GM23338 (cell line): Measurements from ENCODE around the gene PTGS1. TPM values are rescaled to one million over a fixed set of nuclear protein-coding genes. Genes with fewer than 3 reads are reported as not detected.

Experiments
- ATAC-seq: fragments of 200-7000 bp; cut with Tn5 transposase; 3 replicates; pipeline ENCODE4 v1.9.1; 2020
- DNase-seq: peaks from one replicate; pipeline ENCODE4 v3.0.0-alpha.2; 2015; ENCODE audit warnings: low spot score
- H2AFZ ChIP-seq: fragments of 200-600 bp; sonication (generic); 2 replicates; pipeline ENCODE4 v1.8.0; 2016; ENCODE audit warnings: antibody characterized with exemption, mild to moderate bottlenecking, moderate library complexity
- H3F3A ChIP-seq: fragments of 200-600 bp; sonication (generic); replicated peaks from 2 replicates; pipeline ENCODE4 v1.8.0; 2017; ENCODE audit warnings: antibody characterized with exemption, mixed run types, low read depth
- H3K27ac ChIP-seq: fragments of 200-600 bp; sonication (generic); 2 replicates; pipeline ENCODE4 v1.6.1; 2016; ENCODE audit warnings: low read depth
- H3K27me3 ChIP-seq: fragments of 200-600 bp; sonication (generic); 2 replicates; pipeline ENCODE4 v1.8.0; 2016; ENCODE audit warnings: mild to moderate bottlenecking, mixed run types, moderate library complexity; ENCODE audit not compliant: insufficient read depth
- H3K36me3 ChIP-seq: fragments of 200-600 bp; sonication (generic); 2 replicates; pipeline ENCODE4 v1.8.0; 2016; ENCODE audit warnings: mild to moderate bottlenecking; ENCODE audit not compliant: insufficient read depth
- H3K4me1 ChIP-seq: fragments of 200-600 bp; sonication (generic); 2 replicates; pipeline ENCODE4 v1.8.0; 2016; ENCODE audit warnings: mild to moderate bottlenecking, moderate library complexity; ENCODE audit not compliant: insufficient read depth
- H3K4me2 ChIP-seq: fragments of 200-600 bp; sonication (generic); 2 replicates; pipeline ENCODE4 v1.7.1; 2017; ENCODE audit warnings: mixed run types
- H3K4me3 ChIP-seq: fragments of 200-600 bp; sonication (generic); 2 replicates; pipeline ENCODE4 v1.6.1; 2016; ENCODE audit warnings: mixed run types
- H3K79me2 ChIP-seq: fragments of 200-600 bp; sonication (generic); replicated peaks from 2 replicates; pipeline ENCODE4 v1.8.0; 2017; ENCODE audit warnings: mild to moderate bottlenecking; ENCODE audit not compliant: insufficient read depth
- H3K9me2 ChIP-seq: fragments of 200-600 bp; sonication (generic); 2 replicates; pipeline ENCODE4 v1.8.0; 2017; ENCODE audit not compliant: insufficient read depth
- H4K20me1 ChIP-seq: fragments of 200-600 bp; sonication (generic); replicated peaks from 2 replicates; pipeline ENCODE4 v1.8.0; 2017; ENCODE audit warnings: mild to moderate bottlenecking; ENCODE audit not compliant: insufficient read depth
- H3K27ac Mint-ChIP-seq: 2 replicates; pipeline ENCODE4 v1.8.0; 2020; ENCODE audit warnings: inconsistent platforms, mild to moderate bottlenecking, moderate library complexity, mixed read lengths
- H3K27me3 Mint-ChIP-seq: 3 replicates; pipeline ENCODE4 v1.8.0; 2022; ENCODE audit warnings: low read depth, mild to moderate bottlenecking, moderate library complexity, mixed read lengths, inconsistent platforms; ENCODE audit not compliant: insufficient read depth, poor library complexity
- H3K36me3 Mint-ChIP-seq: 3 replicates; pipeline ENCODE4 v1.8.0; 2021; ENCODE audit warnings: low read depth, mild to moderate bottlenecking, inconsistent platforms, moderate library complexity, mixed read lengths
- H3K4me1 Mint-ChIP-seq: 3 replicates; pipeline ENCODE4 v1.8.0; 2020; ENCODE audit warnings: mild to moderate bottlenecking, inconsistent platforms, mixed read lengths
- H3K4me3 Mint-ChIP-seq: 3 replicates; pipeline ENCODE4 v1.8.0; 2021; ENCODE audit warnings: moderate library complexity, mild to moderate bottlenecking, inconsistent platforms, mixed read lengths
- H3K9me3 Mint-ChIP-seq: 3 replicates; pipeline ENCODE4 v1.8.0; 2020; ENCODE audit warnings: moderate library complexity, mild to moderate bottlenecking, inconsistent platforms, mixed read lengths
- CREB1 ChIP-seq: fragments of 250-450 bp; sonication (Bioruptor Pico); IDR thresholded peaks from 2 replicates; pipeline ENCODE4 v1.5.0; 2020; ENCODE audit warnings: low read depth, mild to moderate bottlenecking, moderate library complexity
- EZH2 ChIP-seq: fragments of 200-600 bp; sonication (generic); IDR thresholded peaks from one replicate; pipeline ENCODE4 v1.8.0; 2017; ENCODE audit warnings: antibody characterized with exemption, mild to moderate bottlenecking, low read depth; ENCODE audit not compliant: unreplicated experiment
- EZH2phosphoT487 ChIP-seq: fragments of 200-600 bp; sonication (generic); IDR thresholded peaks from one replicate; pipeline ENCODE4 v1.8.1; 2018; ENCODE audit warnings: antibody characterized with exemption; ENCODE audit not compliant: unreplicated experiment
- JUNB ChIP-seq: IDR thresholded peaks from one replicate; pipeline ENCODE4 v1.6.1; 2016; ENCODE audit warnings: antibody characterized with exemption; ENCODE audit not compliant: unreplicated experiment
- POLR2AphosphoS5 ChIP-seq: IDR thresholded peaks from 2 replicates; pipeline ENCODE4 v1.6.1; 2016; ENCODE audit warnings: antibody characterized with exemption, low read depth
- STAT1 ChIP-seq: IDR thresholded peaks from one replicate; pipeline ENCODE4 v1.6.1; 2016; ENCODE audit warnings: antibody characterized with exemption; ENCODE audit not compliant: unreplicated experiment
- ZNF114 ChIP-seq: fragments of 250-450 bp; sonication (Bioruptor Pico); IDR thresholded peaks from 2 replicates; pipeline ENCODE4 v1.5.0; 2020; ENCODE audit warnings: mild to moderate bottlenecking, moderate library complexity
- polyA plus RNA-seq: library from polyadenylated mRNA; unstranded; fragments of >200 nt; fragmentation: Nextera tagmentation; extraction: Ambion mirVana; gene quantifications from 2 replicates; pipeline ENCODE4 v1.2.1, GENCODE V29; 2016
- total RNA-seq: library from RNA; depleted of rRNA; stranded (reverse); fragments of >200 nt; shearing (Covaris generic); gene quantifications from 2 replicates; pipeline ENCODE4 v1.2.3, GENCODE V29; 2014
- TF ChIP-seq, protein P1 (sequence below): IDR thresholded peaks from one replicate; pipeline ENCODE4 v1.6.1; 2018; ENCODE audit warnings: antibody characterized with exemption; ENCODE audit not compliant: unreplicated experiment
- TF ChIP-seq, protein P2 (sequence below): IDR thresholded peaks from 2 replicates; pipeline ENCODE4 v1.6.1; 2016; ENCODE audit warnings: antibody characterized with exemption

PTGS1 gene
- total and polyA plus RNA-seq, 2 experiments from 2014 or later, result 0.48 to 1.3 TPM

DNA sequence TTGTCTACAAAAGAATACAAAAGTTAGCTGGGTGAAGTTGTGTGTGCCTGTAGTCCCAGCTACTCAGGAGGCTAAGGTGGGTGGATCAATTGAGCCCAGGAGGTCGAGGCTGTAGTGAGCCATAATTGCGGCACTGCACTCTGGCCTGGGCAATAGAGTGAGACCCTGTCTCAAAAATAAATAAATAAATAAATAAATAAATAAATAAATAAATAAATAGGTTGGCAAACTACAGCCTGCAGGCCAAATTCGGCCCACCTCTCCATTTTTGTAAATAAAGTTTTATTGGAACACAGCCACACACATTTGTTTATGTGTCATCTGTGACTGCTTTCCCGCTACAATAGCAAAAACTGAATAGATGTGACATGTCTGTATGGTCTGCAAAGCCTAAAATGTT, 9.5 kb downstream of the PTGS1 start (continued):
- TF ChIP-seq, protein P1, sequence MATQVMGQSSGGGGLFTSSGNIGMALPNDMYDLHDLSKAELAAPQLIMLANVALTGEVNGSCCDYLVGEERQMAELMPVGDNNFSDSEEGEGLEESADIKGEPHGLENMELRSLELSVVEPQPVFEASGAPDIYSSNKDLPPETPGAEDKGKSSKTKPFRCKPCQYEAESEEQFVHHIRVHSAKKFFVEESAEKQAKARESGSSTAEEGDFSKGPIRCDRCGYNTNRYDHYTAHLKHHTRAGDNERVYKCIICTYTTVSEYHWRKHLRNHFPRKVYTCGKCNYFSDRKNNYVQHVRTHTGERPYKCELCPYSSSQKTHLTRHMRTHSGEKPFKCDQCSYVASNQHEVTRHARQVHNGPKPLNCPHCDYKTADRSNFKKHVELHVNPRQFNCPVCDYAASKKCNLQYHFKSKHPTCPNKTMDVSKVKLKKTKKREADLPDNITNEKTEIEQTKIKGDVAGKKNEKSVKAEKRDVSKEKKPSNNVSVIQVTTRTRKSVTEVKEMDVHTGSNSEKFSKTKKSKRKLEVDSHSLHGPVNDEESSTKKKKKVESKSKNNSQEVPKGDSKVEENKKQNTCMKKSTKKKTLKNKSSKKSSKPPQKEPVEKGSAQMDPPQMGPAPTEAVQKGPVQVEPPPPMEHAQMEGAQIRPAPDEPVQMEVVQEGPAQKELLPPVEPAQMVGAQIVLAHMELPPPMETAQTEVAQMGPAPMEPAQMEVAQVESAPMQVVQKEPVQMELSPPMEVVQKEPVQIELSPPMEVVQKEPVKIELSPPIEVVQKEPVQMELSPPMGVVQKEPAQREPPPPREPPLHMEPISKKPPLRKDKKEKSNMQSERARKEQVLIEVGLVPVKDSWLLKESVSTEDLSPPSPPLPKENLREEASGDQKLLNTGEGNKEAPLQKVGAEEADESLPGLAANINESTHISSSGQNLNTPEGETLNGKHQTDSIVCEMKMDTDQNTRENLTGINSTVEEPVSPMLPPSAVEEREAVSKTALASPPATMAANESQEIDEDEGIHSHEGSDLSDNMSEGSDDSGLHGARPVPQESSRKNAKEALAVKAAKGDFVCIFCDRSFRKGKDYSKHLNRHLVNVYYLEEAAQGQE, result no peak

DNA sequence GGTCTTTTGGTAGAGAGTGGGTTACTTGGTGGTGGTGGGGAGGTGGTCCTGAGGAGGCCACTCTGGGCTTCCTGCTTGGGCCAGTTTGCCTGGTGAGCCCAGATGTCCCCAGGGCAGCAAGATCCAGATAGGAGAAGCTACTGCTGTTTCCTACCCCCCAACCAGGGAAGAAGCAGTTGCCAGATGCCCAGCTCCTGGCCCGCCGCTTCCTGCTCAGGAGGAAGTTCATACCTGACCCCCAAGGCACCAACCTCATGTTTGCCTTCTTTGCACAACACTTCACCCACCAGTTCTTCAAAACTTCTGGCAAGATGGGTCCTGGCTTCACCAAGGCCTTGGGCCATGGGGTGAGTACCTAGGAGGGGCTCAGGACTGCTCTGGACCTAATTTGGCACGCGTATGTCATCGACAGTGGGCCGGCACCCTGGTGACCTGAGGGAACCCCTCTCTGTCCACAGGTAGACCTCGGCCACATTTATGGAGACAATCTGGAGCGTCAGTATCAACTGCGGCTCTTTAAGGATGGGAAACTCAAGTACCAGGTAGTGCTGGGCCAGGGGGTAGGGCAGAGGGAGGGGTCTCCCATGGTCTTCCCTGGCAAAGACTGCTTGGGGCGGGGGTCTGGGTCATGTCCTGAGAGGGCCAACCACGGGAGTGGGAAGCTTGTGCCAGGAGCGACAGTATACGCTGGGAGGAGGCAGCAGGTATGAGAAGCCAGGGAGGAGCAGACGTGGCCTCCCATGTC, 10.6 kb downstream of the PTGS1 start:
- Histone ChIP-seq H3F3A (no peaks in the 10 kb centered on the region), H3K36me3 (no peaks in the 10 kb centered on the region), H3K27me3 (0 out of 2 replicates have a peak, but pooled peaks cover 3% of the 10 kb centered on the region), H3K9me2 (no peaks in the 10 kb centered on the region), H2AFZ (no peak overlapping the region), H3K4me2 (no peak overlapping the region), H3K4me1 (no peaks in the 10 kb centered on the region), H3K4me3 (no peak overlapping the region), H3K79me2 (no peaks in the 10 kb centered on the region), H4K20me1 (no peaks in the 10 kb centered on the region), H3K27ac (no peak overlapping the region)
- no peak for DNase-seq
- H3K4me3 Mint-ChIP-seq, result no peak overlapping the region
- H3K27ac Mint-ChIP-seq, result no peak overlapping the region
- peaks cover 3% of the 10 kb centered on the region; the same call in 2 of the 3 replicates for H3K9me3 Mint-ChIP-seq
- peaks cover 5% of the 10 kb centered on the region for H3K27me3 Mint-ChIP-seq
- H3K36me3 Mint-ChIP-seq, result no peaks in the 10 kb centered on the region; the same call in 1 of the 3 replicates
- H3K4me1 Mint-ChIP-seq, result peaks cover 15% of the 10 kb centered on the region
- no peak for ATAC-seq
- TF ChIP-seq, protein P2, sequence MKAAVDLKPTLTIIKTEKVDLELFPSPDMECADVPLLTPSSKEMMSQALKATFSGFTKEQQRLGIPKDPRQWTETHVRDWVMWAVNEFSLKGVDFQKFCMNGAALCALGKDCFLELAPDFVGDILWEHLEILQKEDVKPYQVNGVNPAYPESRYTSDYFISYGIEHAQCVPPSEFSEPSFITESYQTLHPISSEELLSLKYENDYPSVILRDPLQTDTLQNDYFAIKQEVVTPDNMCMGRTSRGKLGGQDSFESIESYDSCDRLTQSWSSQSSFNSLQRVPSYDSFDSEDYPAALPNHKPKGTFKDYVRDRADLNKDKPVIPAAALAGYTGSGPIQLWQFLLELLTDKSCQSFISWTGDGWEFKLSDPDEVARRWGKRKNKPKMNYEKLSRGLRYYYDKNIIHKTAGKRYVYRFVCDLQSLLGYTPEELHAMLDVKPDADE, result no peak
- TF ChIP-seq EZH2phosphoT487 (no peak), EZH2 (no peak), CREB1 (no peak), POLR2AphosphoS5 (no peak), STAT1 (no peak), JUNB (no peak), ZNF114 (CRISPR knock-in tag) (no peak)
- TF ChIP-seq, protein P1, result no peak
